ENCODE data around the gene STAP2.
"Not testable (repeated sequence)": the region's sequence is repeated elsewhere in the genome, so short reads cannot be mapped to it uniquely, and the experiment has no call there.

STAP2 gene

DNA sequence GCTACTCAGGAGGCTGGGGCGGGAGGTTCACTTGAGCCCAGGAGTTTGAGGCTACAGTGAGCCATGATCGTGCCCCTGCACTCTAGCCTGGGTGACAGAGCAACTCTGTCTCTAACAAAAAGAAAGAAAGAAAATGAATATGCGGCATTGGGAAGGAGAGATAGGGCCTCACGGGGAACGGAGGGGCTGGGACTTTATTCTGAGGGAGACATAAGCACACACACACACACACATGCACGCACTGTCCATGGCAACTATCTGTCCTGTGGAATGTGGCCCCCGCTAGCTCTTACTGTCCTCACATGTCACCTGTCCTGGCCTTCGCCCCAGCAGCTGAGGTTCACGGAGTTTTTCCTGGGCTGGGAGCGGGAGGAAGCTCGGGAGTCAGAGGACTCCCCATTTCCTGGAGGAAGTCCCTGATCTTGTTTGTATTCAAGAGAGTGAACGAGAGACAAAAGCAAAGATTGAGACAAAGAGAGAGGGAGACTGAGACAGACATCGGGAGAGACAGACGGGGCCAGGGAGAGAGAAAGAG is 654 bp downstream of the STAP2 start:
- TF ChIP-seq GABPA (IDR thresholded peaks at IDR 0.05; ENCODE audit: low read depth): no peak
- TF ChIP-seq, protein P1, sequence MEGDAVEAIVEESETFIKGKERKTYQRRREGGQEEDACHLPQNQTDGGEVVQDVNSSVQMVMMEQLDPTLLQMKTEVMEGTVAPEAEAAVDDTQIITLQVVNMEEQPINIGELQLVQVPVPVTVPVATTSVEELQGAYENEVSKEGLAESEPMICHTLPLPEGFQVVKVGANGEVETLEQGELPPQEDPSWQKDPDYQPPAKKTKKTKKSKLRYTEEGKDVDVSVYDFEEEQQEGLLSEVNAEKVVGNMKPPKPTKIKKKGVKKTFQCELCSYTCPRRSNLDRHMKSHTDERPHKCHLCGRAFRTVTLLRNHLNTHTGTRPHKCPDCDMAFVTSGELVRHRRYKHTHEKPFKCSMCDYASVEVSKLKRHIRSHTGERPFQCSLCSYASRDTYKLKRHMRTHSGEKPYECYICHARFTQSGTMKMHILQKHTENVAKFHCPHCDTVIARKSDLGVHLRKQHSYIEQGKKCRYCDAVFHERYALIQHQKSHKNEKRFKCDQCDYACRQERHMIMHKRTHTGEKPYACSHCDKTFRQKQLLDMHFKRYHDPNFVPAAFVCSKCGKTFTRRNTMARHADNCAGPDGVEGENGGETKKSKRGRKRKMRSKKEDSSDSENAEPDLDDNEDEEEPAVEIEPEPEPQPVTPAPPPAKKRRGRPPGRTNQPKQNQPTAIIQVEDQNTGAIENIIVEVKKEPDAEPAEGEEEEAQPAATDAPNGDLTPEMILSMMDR (IDR thresholded peaks at IDR 0.05; ENCODE audit: insufficient read depth, low read length): no peak
- TF ChIP-seq, protein P2, sequence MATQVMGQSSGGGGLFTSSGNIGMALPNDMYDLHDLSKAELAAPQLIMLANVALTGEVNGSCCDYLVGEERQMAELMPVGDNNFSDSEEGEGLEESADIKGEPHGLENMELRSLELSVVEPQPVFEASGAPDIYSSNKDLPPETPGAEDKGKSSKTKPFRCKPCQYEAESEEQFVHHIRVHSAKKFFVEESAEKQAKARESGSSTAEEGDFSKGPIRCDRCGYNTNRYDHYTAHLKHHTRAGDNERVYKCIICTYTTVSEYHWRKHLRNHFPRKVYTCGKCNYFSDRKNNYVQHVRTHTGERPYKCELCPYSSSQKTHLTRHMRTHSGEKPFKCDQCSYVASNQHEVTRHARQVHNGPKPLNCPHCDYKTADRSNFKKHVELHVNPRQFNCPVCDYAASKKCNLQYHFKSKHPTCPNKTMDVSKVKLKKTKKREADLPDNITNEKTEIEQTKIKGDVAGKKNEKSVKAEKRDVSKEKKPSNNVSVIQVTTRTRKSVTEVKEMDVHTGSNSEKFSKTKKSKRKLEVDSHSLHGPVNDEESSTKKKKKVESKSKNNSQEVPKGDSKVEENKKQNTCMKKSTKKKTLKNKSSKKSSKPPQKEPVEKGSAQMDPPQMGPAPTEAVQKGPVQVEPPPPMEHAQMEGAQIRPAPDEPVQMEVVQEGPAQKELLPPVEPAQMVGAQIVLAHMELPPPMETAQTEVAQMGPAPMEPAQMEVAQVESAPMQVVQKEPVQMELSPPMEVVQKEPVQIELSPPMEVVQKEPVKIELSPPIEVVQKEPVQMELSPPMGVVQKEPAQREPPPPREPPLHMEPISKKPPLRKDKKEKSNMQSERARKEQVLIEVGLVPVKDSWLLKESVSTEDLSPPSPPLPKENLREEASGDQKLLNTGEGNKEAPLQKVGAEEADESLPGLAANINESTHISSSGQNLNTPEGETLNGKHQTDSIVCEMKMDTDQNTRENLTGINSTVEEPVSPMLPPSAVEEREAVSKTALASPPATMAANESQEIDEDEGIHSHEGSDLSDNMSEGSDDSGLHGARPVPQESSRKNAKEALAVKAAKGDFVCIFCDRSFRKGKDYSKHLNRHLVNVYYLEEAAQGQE (IDR thresholded peaks at IDR 0.05; ENCODE audit: insufficient replicate concordance, low read depth): no peak
- TF ChIP-seq SPI1 (IDR thresholded peaks at IDR 0.05; ENCODE audit: borderline replicate concordance, low read depth): no peak
- TF ChIP-seq POLR2AphosphoS5 (IDR thresholded peaks at IDR 0.05; ENCODE audit: low read depth): no peak
- no peak for DNase-seq (ENCODE audit: low read depth in 1 of 2, low spot score in 1 of 2)
- H3K4me3 ChIP-seq (replicated peaks; ENCODE audit: insufficient read depth, low read length): peak overlapping the region; percentile 19; the same call in 1 of the 2 replicates
- H3K27me3 ChIP-seq (ENCODE audit: insufficient read depth, poor library complexity, severe bottlenecking): peaks cover 2% of the 10 kb centered on the region
- no peak overlapping the region for H3K27ac ChIP-seq (replicated peaks)

DNA sequence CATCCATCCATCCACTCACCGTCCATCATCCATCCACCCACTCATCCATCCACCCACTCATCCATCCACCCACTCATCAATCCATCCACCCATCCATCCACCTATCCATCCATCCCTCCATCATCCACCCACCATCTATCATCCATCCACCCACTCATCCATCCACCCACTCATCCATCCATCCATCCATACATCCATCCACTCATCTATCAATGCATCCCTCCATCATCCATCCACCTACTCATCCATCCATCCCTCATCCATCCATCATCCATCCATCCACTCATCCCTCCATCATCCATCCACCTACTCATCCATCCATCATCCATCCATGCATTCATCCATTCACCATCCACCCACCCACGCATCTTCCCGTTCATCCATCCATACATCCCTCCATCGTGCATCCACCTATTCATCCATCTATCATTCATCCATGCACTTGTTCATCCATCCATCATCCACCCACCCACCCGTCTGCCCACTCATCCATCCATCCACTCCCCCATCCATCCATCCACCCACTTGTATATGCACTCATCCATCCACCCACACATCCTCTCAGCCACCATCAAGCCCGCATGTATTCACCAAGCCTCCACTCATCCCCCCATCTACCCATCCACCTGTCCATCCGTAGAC is 3.6 kb downstream of the STAP2 start:
- no peak for TF ChIP-seq POLR2AphosphoS5 (IDR thresholded peaks at IDR 0.05; ENCODE audit: low read depth)
- TF ChIP-seq, protein P1 (IDR thresholded peaks at IDR 0.05; ENCODE audit: insufficient read depth, low read length): no peak
- TF ChIP-seq SPI1 (IDR thresholded peaks at IDR 0.05; ENCODE audit: borderline replicate concordance, low read depth): no peak
- TF ChIP-seq, protein P2 (IDR thresholded peaks at IDR 0.05; ENCODE audit: insufficient replicate concordance, low read depth): no peak
- TF ChIP-seq GABPA (IDR thresholded peaks at IDR 0.05; ENCODE audit: low read depth): no peak
- no peaks in the 10 kb centered on the region for H3K27me3 ChIP-seq (ENCODE audit: insufficient read depth, poor library complexity, severe bottlenecking)
- no peak overlapping the region for H3K4me3 ChIP-seq (replicated peaks; ENCODE audit: insufficient read depth, low read length)
- H3K27ac ChIP-seq (replicated peaks): no peak overlapping the region
- DNase-seq (ENCODE audit: low read depth in 1 of 2, low spot score in 1 of 2): no peak

DNA sequence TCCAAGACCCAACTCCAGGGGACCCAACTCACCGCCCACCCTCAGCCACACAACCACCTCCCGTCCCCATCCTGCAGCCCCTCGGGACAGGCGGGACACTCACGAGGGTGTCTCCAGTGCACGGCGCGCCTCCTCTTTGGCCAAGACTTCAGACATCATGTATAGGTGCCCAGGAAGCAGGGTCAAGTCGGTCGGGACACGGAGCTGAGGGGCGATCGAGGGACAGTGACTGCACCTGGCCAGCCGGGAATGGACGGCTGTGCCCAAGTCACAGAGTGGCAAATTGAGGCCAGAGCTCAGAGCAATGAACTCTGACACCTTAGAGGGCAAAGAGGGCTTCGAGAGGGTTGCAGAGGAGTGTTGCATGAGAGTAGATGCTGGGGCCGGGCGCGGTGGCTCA is 8.8 kb downstream of the STAP2 start:
- no peak overlapping the region for H3K4me3 ChIP-seq (replicated peaks; ENCODE audit: insufficient read depth, low read length)
- DNase-seq (ENCODE audit: low read depth in 1 of 2, low spot score in 1 of 2): no peak
- TF ChIP-seq, protein P2 (IDR thresholded peaks at IDR 0.05; ENCODE audit: insufficient replicate concordance, low read depth): no peak
- TF ChIP-seq POLR2AphosphoS5 (IDR thresholded peaks at IDR 0.05; ENCODE audit: low read depth): no peak
- TF ChIP-seq SPI1 (IDR thresholded peaks at IDR 0.05; ENCODE audit: borderline replicate concordance, low read depth): no peak
- TF ChIP-seq, protein P1 (IDR thresholded peaks at IDR 0.05; ENCODE audit: insufficient read depth, low read length): no peak
- TF ChIP-seq GABPA (IDR thresholded peaks at IDR 0.05; ENCODE audit: low read depth): no peak
- H3K27me3 ChIP-seq (ENCODE audit: insufficient read depth, poor library complexity, severe bottlenecking): peaks cover 24% of the 10 kb centered on the region
- H3K27ac ChIP-seq (replicated peaks): no peak overlapping the region

DNA sequence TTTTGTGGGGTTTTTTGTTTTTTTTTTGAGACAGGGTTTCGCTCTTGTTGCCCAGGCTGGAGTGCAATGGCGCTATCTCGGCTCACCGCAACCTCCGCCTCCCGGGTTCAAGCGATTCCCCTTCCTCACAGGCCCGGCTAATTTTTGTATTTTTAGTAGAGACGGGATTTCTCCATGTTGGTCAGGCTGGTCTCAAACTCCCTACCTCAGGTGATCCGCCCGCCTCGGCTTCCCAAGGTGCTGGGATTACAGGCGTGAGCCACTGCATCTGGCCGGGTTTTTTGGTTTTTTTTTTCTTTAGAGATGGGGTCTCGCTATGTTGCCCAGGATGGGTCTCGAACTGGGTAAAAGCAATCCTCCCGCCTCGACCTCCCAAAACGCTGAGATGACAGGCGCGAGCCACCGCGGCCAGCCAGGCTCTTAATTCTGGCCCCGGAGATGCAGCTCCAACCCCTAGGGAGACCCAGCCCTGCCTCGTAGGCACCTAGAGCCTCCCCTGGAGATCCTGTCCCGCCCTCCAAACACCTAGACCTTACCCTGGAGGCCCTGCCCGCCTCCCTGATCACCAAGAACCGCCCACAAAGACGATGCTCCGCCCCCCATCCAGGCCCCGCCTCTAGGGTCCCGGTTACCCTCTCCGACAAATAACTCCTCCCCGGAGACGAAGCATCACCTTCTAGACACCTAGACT is 9.5 kb downstream of the STAP2 start:
- peak in 1 of 2 experiments; percentile 13 for DNase-seq (ENCODE audit: low read depth in 1 of 2, low spot score in 1 of 2)
- peaks cover 24% of the 10 kb centered on the region for H3K27me3 ChIP-seq (ENCODE audit: insufficient read depth, poor library complexity, severe bottlenecking)
- H3K4me3 ChIP-seq (replicated peaks; ENCODE audit: insufficient read depth, low read length): peak overlapping the region; percentile 54
- H3K27ac ChIP-seq (replicated peaks): not testable (repeated sequence)

Data from HL-60 (cell line).